ENCODE measurements around the gene RNF10. TPM values are rescaled to one million over a fixed set of nuclear protein-coding genes. Genes with fewer than 3 reads are reported as not detected.

The RNF10 gene
- total and polyA plus RNA-seq, 2 of the 4 experiments (the other 2 are of a cell fraction) = 44.4 to 95.0 TPM

- Histone ChIP-seq H4K5ac (ENCODE audit: low read depth, low read length) (no peak overlapping the region), H3K23ac (ENCODE audit: low read depth, low read length) (no peak overlapping the region), H3K36me3 (ENCODE audit: control insufficient read depth, insufficient read depth, low read length) (peaks cover 3% of the 10 kb centered on the region; the same call in 1 of the 2 replicates), H3K18ac (ENCODE audit: low read depth, low read length) (no peak overlapping the region), H3K4me1 (ENCODE audit: control insufficient read depth, insufficient read depth, low read length) (peaks cover 9% of the 10 kb centered on the region; the same call in 1 of the 2 replicates), H3K79me1 (ENCODE audit: low read depth in 1 of 2, low read length in 2 of 2) (peaks cover 8 to 43% of the 10 kb centered on the region in 2 experiments; a peak in 3 of 4 replicates), H2AFZ (replicated peaks; ENCODE audit: low read length, poor library complexity) (no peak overlapping the region), H4K8ac (ENCODE audit: low read depth in 2 of 2, low read length in 2 of 2) (no peak overlapping the region), H2AK9ac (replicated peaks; ENCODE audit: low read depth, low read length, poor library complexity) (no peak overlapping the region), H2BK120ac (ENCODE audit: low read depth, low read length) (no peak overlapping the region), H4K91ac (ENCODE audit: insufficient read depth, low read depth, low read length) (no peak overlapping the region), H2BK5ac (ENCODE audit: low read depth, low read length, poor library complexity, severe bottlenecking) (no peak overlapping the region), H4K20me1 (ENCODE audit: insufficient read depth, low read length) (peaks cover 32% of the 10 kb centered on the region), H3K9me3 (ENCODE audit: control insufficient read depth, insufficient read depth, low read length) (no peaks in the 10 kb centered on the region), H2BK20ac (ENCODE audit: low read depth, low read length) (no peak overlapping the region), H3K4me2 (ENCODE audit: low read depth, low read length) (no peak overlapping the region), H2BK15ac (ENCODE audit: low read depth, low read length) (no peak overlapping the region), H3K27me3 (ENCODE audit: control insufficient read depth, insufficient read depth, low read length) (no peaks in the 10 kb centered on the region), H3K4ac (ENCODE audit: low read depth, low read length) (no peak overlapping the region), H3K56ac (ENCODE audit: extremely low read depth, insufficient read depth, low read length) (no peak overlapping the region), H3K9me1 (ENCODE audit: insufficient read depth, low read length) (peaks cover 17% of the 10 kb centered on the region), H2AK5ac (ENCODE audit: low read depth, low read length) (no peak overlapping the region), H3K4me3 (ENCODE audit: insufficient read depth, low read depth, low read length) (no peak overlapping the region), H3K9ac (ENCODE audit: low read depth, low read length) (no peak overlapping the region), H3K27ac (ENCODE audit: insufficient read depth, low read length) (no peak overlapping the region), H3K14ac (replicated peaks; ENCODE audit: low read depth, low read length) (no peak overlapping the region)
- POLR2A ChIA-PET (ENCODE audit: unreplicated experiment) = no interaction called here
- in situ Hi-C loops (cut with MboI; ENCODE audit: low sequenced_read_pairs) (no loop called here), dilution Hi-C loops (cut with HindIII; ENCODE audit: low sequenced_read_pairs, unreplicated experiment) (no loop called here), intact Hi-C loops (cut with micrococcal nuclease) (no loop called here)
- CTCF ChIA-PET = no interaction called here
- BruUV-seq (replicated peaks) = no TSS peak
- ATAC-seq (ENCODE audit: low read depth) (no peak), DNase-seq (no peak)
- no CpG with 5 or more reads among the region's 4 CpGs for WGBS, 2 experiments (ENCODE audit: extremely low coverage in 2 of 2, insufficient read length in 1 of 2)
- TF ChIP-seq MXI1 (IDR thresholded peaks at IDR 0.05; ENCODE audit: borderline replicate concordance, low read depth, low read length) (no peak), CEBPB (IDR thresholded peaks at IDR 0.05; ENCODE audit: low read depth, low read length) (no peak), FOS (IDR thresholded peaks at IDR 0.05; ENCODE audit: low read depth, low read length) (no peak), MAFK (IDR thresholded peaks at IDR 0.05; ENCODE audit: low read depth, low read length) (no peak)
Observed at GRCh38 chr12:120532701-120533238, 1.4 kb upstream of the RNF10 start.

Data from IMR-90 (cell line).